Loucy (cell line): ENCODE data around the gene C7orf57.

Experiments
- H2AFZ ChIP-seq: fragments of 200-600 bp; sonication (generic); 2 replicates; pipeline ENCODE4 v1.6.0; 2016; ENCODE audit warnings: antibody characterized with exemption, mild to moderate bottlenecking, low read length, moderate library complexity
- H3F3A ChIP-seq: fragments of 200-600 bp; 2 replicates; pipeline ENCODE4 v1.6.0; 2016; ENCODE audit warnings: antibody characterized with exemption, low read depth, mild to moderate bottlenecking
- H3K27me3 ChIP-seq: fragments of 200-600 bp; sonication (generic); 2 replicates; pipeline ENCODE4 v1.6.1; 2014; ENCODE audit warnings: low read length, mild to moderate bottlenecking; ENCODE audit not compliant: insufficient read depth, poor library complexity, severe bottlenecking
- H3K36me3 ChIP-seq: fragments of 200-600 bp; sonication (generic); 2 replicates; pipeline ENCODE4 v1.6.1; 2016; ENCODE audit warnings: low read length; ENCODE audit not compliant: insufficient read depth
- H3K4me1 ChIP-seq: fragments of 200-600 bp; sonication (generic); 2 replicates; pipeline ENCODE4 v1.5.1; 2014; ENCODE audit warnings: low read length, mild to moderate bottlenecking; ENCODE audit not compliant: insufficient read depth, poor library complexity, severe bottlenecking
- H3K4me2 ChIP-seq: fragments of 200-600 bp; sonication (generic); 2 replicates; pipeline ENCODE4 v1.6.0; 2014; ENCODE audit warnings: antibody characterized with exemption, low read length, low read depth, mild to moderate bottlenecking; ENCODE audit not compliant: poor library complexity, severe bottlenecking
- H3K4me3 ChIP-seq: fragments of 200-600 bp; sonication (generic); 2 replicates; pipeline ENCODE4 v1.5.1; 2014; ENCODE audit warnings: low read length, mild to moderate bottlenecking, mixed read lengths; ENCODE audit not compliant: poor library complexity, severe bottlenecking
- H3K79me2 ChIP-seq: fragments of 200-600 bp; sonication (generic); 2 replicates; pipeline ENCODE4 v1.6.1; 2014; ENCODE audit warnings: low read length; ENCODE audit not compliant: insufficient read depth
- H3K9ac ChIP-seq: fragments of 200-600 bp; sonication (generic); 2 replicates; pipeline ENCODE4 v1.6.0; 2014; ENCODE audit warnings: mild to moderate bottlenecking, low read depth, low read length, moderate library complexity; ENCODE audit not compliant: poor library complexity, severe bottlenecking
- H3K9me2 ChIP-seq: fragments of 200-600 bp; sonication (generic); replicated peaks from 2 replicates; pipeline ENCODE4 v1.6.1; 2016; ENCODE audit warnings: low read depth, low read length, mixed read lengths
- H3K9me3 ChIP-seq: fragments of 200-600 bp; sonication (generic); 2 replicates; pipeline ENCODE4 v1.6.1; 2014; ENCODE audit warnings: mild to moderate bottlenecking, antibody characterized with exemption, low read length, low read depth; ENCODE audit not compliant: insufficient read depth
- H4K20me1 ChIP-seq: fragments of 200-600 bp; sonication (generic); 2 replicates; pipeline ENCODE4 v1.6.0; 2014; ENCODE audit warnings: antibody characterized with exemption, low read length, mild to moderate bottlenecking; ENCODE audit not compliant: insufficient read depth, poor library complexity, severe bottlenecking
- CTCF ChIP-seq: fragments of 200-600 bp; sonication (generic); conservative IDR thresholded peaks from 2 replicates; pipeline ENCODE4 v1.5.1; 2014; ENCODE audit warnings: mild to moderate bottlenecking, antibody characterized with exemption, low read length
- EZH2phosphoT487 ChIP-seq: fragments of 200-600 bp; IDR thresholded peaks from 2 replicates; pipeline ENCODE4 v1.6.1; 2018; ENCODE audit warnings: antibody characterized with exemption, mild to moderate bottlenecking, moderate library complexity, borderline replicate concordance

Gene C7orf57

GRCh38 chr7:48009954-48010353 lies 25.4 kb upstream of the C7orf57 start:
- Histone ChIP-seq H3K9me3 (no peaks in the 10 kb centered on the region; the same call in 1 of the 2 replicates), H3K4me2 (no peak overlapping the region), H3K36me3 (no peaks in the 10 kb centered on the region), H3K27me3 (no peaks in the 10 kb centered on the region), H3K79me2 (no peaks in the 10 kb centered on the region), H3K9ac (no peak overlapping the region), H4K20me1 (no peaks in the 10 kb centered on the region), H3F3A (no peaks in the 10 kb centered on the region), H3K4me1 (no peaks in the 10 kb centered on the region), H3K4me3 (no peak overlapping the region), H3K9me2 (no peaks in the 10 kb centered on the region), H2AFZ (no peak overlapping the region)
- TF ChIP-seq CTCF = no peak

DNA sequence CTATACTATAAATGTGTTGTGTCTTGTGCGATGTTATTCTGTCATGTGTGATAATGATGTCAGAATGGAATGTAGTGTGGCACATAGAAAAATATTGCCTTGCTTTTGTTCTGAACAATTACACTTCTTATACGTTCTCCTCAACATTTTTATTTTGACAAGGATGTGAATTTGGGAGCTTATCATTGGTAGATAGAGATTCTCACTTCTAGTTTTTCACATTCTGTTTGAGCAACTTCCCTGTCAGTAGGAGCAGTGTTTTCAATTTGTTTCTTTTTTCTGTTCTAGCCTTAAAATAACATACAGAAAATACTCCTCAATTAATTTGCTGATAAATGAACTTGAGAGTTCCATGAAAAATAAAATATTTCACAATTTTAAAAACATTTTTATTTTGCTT lies 24.0 kb upstream of the C7orf57 start:
- H2AFZ ChIP-seq = no peak overlapping the region

GRCh38 chr7:48011951-48012350 lies 23.4 kb upstream of the C7orf57 start:
- H3F3A ChIP-seq = no peaks in the 10 kb centered on the region
- no peaks in the 10 kb centered on the region for H3K9me2 ChIP-seq
- no peak overlapping the region for H2AFZ ChIP-seq
- no peaks in the 10 kb centered on the region for H4K20me1 ChIP-seq
- H3K4me1 ChIP-seq = no peaks in the 10 kb centered on the region
- no peak for TF ChIP-seq CTCF
- no peak for TF ChIP-seq EZH2phosphoT487
- H3K36me3 ChIP-seq = no peaks in the 10 kb centered on the region
- no peak overlapping the region for H3K4me2 ChIP-seq
- H3K9me3 ChIP-seq = no peaks in the 10 kb centered on the region; the same call in 1 of the 2 replicates
- H3K9ac ChIP-seq = no peak overlapping the region
- no peaks in the 10 kb centered on the region for H3K27me3 ChIP-seq
- H3K79me2 ChIP-seq = no peaks in the 10 kb centered on the region
- no peak overlapping the region for H3K4me3 ChIP-seq

More for the DNA sequence above, 24.0 kb upstream of the C7orf57 start:
- Histone ChIP-seq H3K36me3 (no peaks in the 10 kb centered on the region), H4K20me1 (no peaks in the 10 kb centered on the region), H3K27me3 (no peaks in the 10 kb centered on the region), H3K4me3 (no peak overlapping the region), H3K79me2 (no peaks in the 10 kb centered on the region), H3K9me3 (no peaks in the 10 kb centered on the region; the same call in 1 of the 2 replicates), H3K4me1 (no peaks in the 10 kb centered on the region), H3K9ac (no peak overlapping the region), H3K9me2 (no peaks in the 10 kb centered on the region), H3K4me2 (no peak overlapping the region), H3F3A (no peaks in the 10 kb centered on the region)
- TF ChIP-seq EZH2phosphoT487 (no peak), CTCF (no peak)
